ENCODE measurements around the gene EVL. TPM values are rescaled to one million over a fixed set of nuclear protein-coding genes. Genes with fewer than 3 reads are reported as not detected.

The EVL gene
- total and polyA plus RNA-seq, 2 of the 8 experiments (the other 6 are each of a cell fraction or from before 2014, with no cell fraction given): 30.7 to 64.6 TPM

DNA sequence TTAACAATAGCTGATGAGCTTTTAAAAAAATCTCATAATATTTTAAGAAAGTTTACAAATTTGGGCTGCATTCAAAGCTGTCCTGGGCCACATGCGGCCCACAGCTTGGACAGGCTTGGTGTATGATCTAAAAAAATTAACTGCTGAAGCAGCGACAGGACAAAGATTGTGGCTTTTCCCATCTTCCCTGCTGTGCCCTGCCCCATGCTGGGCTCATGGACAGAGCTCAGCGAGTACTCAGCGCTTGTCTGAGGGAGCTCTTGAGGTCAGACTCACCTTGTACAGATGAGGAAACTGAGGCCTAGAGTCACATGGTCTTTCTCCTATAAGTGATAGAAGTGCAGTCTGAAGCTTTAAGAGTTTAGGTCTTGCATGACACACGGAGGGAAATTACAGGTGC is 15.0 kb downstream of the EVL start:
- H2AK5ac ChIP-seq (ENCODE audit: low read depth, low read length): no peak overlapping the region
- no peak for FAIRE-seq
- no peaks in the 10 kb centered on the region; a peak in 1 of 7 replicates for H3K27me3 ChIP-seq (replicated peaks in 1 of 4; ENCODE audit: control insufficient read depth in 3 of 4, extremely low read depth in 1 of 4, insufficient read depth in 3 of 4, low read length in 3 of 4)
- ChIA-PET CTCF (ENCODE audit: partially characterized antibody) (interaction anchor here (0.6 to 24.3 kb wide), 6 partner anchors 16 to 110 kb away, joined by 3 to 240 read pairs (median 4); no protein-coding TSS in a partner anchor), POLR2A (ENCODE audit: partially characterized antibody) (no interaction called here)
- no peak for DNase-seq (ENCODE audit: low read depth in 1 of 2, low spot score in 2 of 2)
- no peak overlapping the region for H2AFZ ChIP-seq (ENCODE audit: low read length)
- H3K4ac ChIP-seq (replicated peaks; ENCODE audit: insufficient read length, low read depth, low read length): no peak overlapping the region
- no peak overlapping the region for H3K56ac ChIP-seq (replicated peaks; ENCODE audit: insufficient read length, low read depth, low read length)
- 81% methylated on average over 5 of the region's 5 CpGs; no CpG with 5 or more reads in 1 of the 2 experiments for WGBS, 2 experiments (ENCODE audit: extremely low coverage in 1 of 2, insufficient coverage in 1 of 2, insufficient read length in 1 of 2, insufficient replicate concordance in 2 of 2, low coverage in 1 of 2, low lambda C conversion rate in 2 of 2, missing lambda C conversion rate in 1 of 2)
- H3K23me2 ChIP-seq (ENCODE audit: low read depth, low read length): no peaks in the 10 kb centered on the region
- H4K8ac ChIP-seq (ENCODE audit: extremely low read depth, insufficient read depth, low read length): no peak overlapping the region
- peaks cover 2 to 18% (median 4%) of the 10 kb centered on the region in 4 experiments; a peak in 5 of 7 replicates for H3K4me1 ChIP-seq (replicated peaks in 1 of 4; ENCODE audit: control insufficient read depth in 3 of 4, insufficient read depth in 4 of 4, low read length in 3 of 4)
- peaks cover 2% of the 10 kb centered on the region in 2 experiments for H4K20me1 ChIP-seq (replicated peaks in 1 of 2; ENCODE audit: control insufficient read depth in 1 of 2, insufficient read depth in 2 of 2, low read length in 2 of 2)
- no peaks in the 10 kb centered on the region for H3K36me3 ChIP-seq (ENCODE audit: control insufficient read depth in 2 of 4, insufficient read depth in 4 of 4, low read length in 3 of 4)
- no peak overlapping the region for H2BK20ac ChIP-seq (ENCODE audit: low read length)
- H3K9me3 ChIP-seq (ENCODE audit: insufficient read depth in 2 of 2, low read depth in 1 of 2, low read length in 1 of 2): no peaks in the 10 kb centered on the region
- H2BK120ac ChIP-seq (replicated peaks; ENCODE audit: low read depth, low read length): no peak overlapping the region
- no peak overlapping the region for H3K27ac ChIP-seq (ENCODE audit: low read depth, low read length)
- TF ChIP-seq SAP30 (IDR thresholded peaks at IDR 0.05; ENCODE audit: insufficient read depth, insufficient replicate concordance, low read length) (no peak), POLR2AphosphoS5 (IDR thresholded peaks at IDR 0.05; ENCODE audit: low read depth, low read length) (no peak)
- TF ChIP-seq, protein P1, sequence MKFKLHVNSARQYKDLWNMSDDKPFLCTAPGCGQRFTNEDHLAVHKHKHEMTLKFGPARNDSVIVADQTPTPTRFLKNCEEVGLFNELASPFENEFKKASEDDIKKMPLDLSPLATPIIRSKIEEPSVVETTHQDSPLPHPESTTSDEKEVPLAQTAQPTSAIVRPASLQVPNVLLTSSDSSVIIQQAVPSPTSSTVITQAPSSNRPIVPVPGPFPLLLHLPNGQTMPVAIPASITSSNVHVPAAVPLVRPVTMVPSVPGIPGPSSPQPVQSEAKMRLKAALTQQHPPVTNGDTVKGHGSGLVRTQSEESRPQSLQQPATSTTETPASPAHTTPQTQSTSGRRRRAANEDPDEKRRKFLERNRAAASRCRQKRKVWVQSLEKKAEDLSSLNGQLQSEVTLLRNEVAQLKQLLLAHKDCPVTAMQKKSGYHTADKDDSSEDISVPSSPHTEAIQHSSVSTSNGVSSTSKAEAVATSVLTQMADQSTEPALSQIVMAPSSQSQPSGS (IDR thresholded peaks at IDR 0.05; ENCODE audit: low read length): no peak
- no peak overlapping the region for H2BK15ac ChIP-seq (ENCODE audit: low read length)
- no peak overlapping the region for H3K4me2 ChIP-seq (ENCODE audit: insufficient read depth in 1 of 2, low read depth in 2 of 2, low read length in 2 of 2)
- H2BK5ac ChIP-seq (ENCODE audit: low read depth, low read length): no peak overlapping the region
- no peaks in the 10 kb centered on the region; the same call in 1 of the 2 replicates for H3K79me1 ChIP-seq (ENCODE audit: low read depth, low read length)
- no peak overlapping the region for H3K9ac ChIP-seq (replicated peaks in 1 of 4; ENCODE audit: extremely low read depth in 1 of 4, low read depth in 3 of 4, low read length in 3 of 4)
- H3K79me2 ChIP-seq (ENCODE audit: control insufficient read depth in 1 of 2, insufficient read depth in 2 of 2, low read length in 2 of 2): no peaks in the 10 kb centered on the region
- H3K4me3 ChIP-seq (ENCODE audit: extremely low read depth in 1 of 4, insufficient read depth in 2 of 4, low read depth in 3 of 4, low read length in 4 of 4): no peak overlapping the region
- H3K14ac ChIP-seq (ENCODE audit: insufficient read length): no peak overlapping the region
- no peak overlapping the region for H4K91ac ChIP-seq (replicated peaks; ENCODE audit: insufficient read length, low read length)
- no peak overlapping the region for H3K18ac ChIP-seq (ENCODE audit: extremely low read depth, low read length)
- H2BK12ac ChIP-seq (ENCODE audit: low read depth, low read length): no peak overlapping the region
- no peak overlapping the region for H4K5ac ChIP-seq (ENCODE audit: insufficient read length, low read depth, low read length)
- H3K23ac ChIP-seq (ENCODE audit: insufficient read length): no peak overlapping the region

All from H1 (cell line).